ENCODE results near the gene PLD4.

Gene PLD4

GRCh38 chr14:104927901-104928300 is 3.2 kb downstream of the PLD4 start:
- FAIRE-seq (no peak), DNase-seq (ENCODE audit: insufficient read length) (no peak)
- TF ChIP-seq TAF1 (IDR thresholded peaks at IDR 0.05; ENCODE audit: borderline replicate concordance, low read depth, low read length): no peak
- no peak for TF ChIP-seq POLR2A (IDR thresholded peaks at IDR 0.05; ENCODE audit: low read depth, low read length)
- TF ChIP-seq POLR2AphosphoS5 (IDR thresholded peaks at IDR 0.05; ENCODE audit: low read depth, low read length): no peak

DNA sequence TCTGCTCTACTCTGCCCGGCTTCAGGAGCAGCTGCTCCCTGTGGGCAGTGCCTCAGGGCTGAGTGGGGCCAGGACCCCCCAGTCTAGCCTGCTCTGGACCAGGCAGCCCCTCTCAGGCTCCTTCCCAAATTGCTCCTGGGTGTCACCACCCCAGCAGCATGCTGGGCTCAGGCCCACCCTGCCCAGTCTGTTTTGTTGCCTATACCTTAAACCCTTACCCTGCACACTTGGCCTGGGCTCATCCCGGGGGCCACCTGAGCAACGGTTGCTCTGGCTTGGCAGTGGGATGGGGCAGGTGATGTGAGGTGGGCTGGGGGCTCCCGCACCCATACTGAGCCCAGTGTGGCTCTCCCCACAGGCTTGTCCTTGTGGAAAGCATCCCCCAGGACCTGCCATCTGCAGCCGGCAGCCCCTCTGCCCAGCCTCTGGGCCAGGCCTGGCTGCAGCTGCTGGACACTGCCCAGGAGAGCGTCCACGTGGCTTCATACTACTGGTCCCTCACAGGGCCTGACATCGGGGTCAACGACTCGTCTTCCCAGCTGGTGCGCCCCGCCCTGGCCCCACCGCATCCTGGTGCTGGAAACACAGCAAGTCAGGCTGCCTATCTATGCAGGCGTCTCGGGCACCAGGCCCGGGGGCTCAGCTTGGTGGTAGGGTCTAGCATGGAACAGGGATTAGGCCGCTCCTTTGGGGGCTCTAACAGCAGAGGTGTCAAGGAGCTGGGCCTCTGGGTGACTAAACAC is 3.9 kb downstream of the PLD4 start:
- DNase-seq (ENCODE audit: insufficient read length) (no peak), FAIRE-seq (no peak)
- TF ChIP-seq TAF1 (IDR thresholded peaks at IDR 0.05; ENCODE audit: borderline replicate concordance, low read depth, low read length): no peak
- no peak for TF ChIP-seq POLR2A (IDR thresholded peaks at IDR 0.05; ENCODE audit: low read depth, low read length)
- TF ChIP-seq POLR2AphosphoS5 (IDR thresholded peaks at IDR 0.05; ENCODE audit: low read depth, low read length): no peak

DNA sequence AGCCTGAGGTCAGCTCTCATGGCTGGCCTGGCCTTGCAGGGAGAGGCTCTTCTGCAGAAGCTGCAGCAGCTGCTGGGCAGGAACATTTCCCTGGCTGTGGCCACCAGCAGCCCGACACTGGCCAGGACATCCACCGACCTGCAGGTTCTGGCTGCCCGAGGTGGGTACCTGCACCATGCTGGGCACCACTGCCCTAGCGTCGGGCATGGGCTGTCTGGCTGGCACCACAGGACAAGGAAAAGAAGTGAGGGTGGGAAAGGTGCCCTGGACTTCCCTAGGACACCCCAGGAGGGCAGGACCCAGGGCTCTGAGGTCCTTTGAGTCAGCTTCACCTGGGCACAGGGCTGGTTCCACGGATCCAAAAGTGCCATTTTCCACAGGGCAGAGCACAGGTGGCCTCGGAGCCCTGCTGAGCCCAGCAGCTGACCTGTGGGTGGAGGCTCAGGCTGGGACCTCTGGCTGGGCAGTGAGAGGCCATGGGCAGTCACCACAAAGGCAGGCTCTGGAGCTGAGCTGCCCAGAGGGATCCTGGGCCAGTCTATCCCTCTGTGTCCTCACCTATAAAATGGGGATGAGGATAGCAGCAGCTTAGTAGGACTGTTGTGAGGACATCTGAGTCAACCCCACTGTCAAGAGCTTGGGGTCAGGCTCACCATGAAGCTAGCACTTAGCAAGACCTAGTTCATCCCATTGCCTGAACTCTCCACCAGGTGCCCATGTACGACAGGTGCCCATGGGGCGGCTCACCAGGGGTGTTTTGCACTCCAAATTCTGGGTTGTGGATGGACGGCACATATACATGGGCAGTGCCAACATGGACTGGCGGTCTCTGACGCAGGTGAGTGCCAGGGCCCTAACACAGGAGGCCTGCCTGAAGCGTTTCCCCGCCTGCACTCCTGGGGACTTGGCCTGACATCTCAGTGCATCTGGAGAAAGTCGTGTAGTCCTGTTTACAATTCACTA is 4.9 kb downstream of the PLD4 start:
- no peak for FAIRE-seq
- no peak for DNase-seq (ENCODE audit: insufficient read length)
- TF ChIP-seq POLR2A (IDR thresholded peaks at IDR 0.05; ENCODE audit: low read depth, low read length) (no peak), POLR2AphosphoS5 (IDR thresholded peaks at IDR 0.05; ENCODE audit: low read depth, low read length) (no peak), TAF1 (IDR thresholded peaks at IDR 0.05; ENCODE audit: borderline replicate concordance, low read depth, low read length) (no peak)

- no peak for FAIRE-seq
- no peak for DNase-seq (ENCODE audit: insufficient read length)
- no peak for TF ChIP-seq POLR2AphosphoS5 (IDR thresholded peaks at IDR 0.05; ENCODE audit: low read depth, low read length)
- no peak for TF ChIP-seq TAF1 (IDR thresholded peaks at IDR 0.05; ENCODE audit: borderline replicate concordance, low read depth, low read length)
- TF ChIP-seq POLR2A (IDR thresholded peaks at IDR 0.05; ENCODE audit: low read depth, low read length): no peak
These were observed 6.0 kb downstream of the PLD4 start for GRCh38 chr14:104930526-104931303.

GRCh38 chr14:104931304-104931770 is 6.7 kb downstream of the PLD4 start:
- no peak for FAIRE-seq
- DNase-seq (ENCODE audit: insufficient read length): no peak
- TF ChIP-seq TAF1 (IDR thresholded peaks at IDR 0.05; ENCODE audit: borderline replicate concordance, low read depth, low read length): no peak
- no peak for TF ChIP-seq POLR2A (IDR thresholded peaks at IDR 0.05; ENCODE audit: low read depth, low read length)
- no peak for TF ChIP-seq POLR2AphosphoS5 (IDR thresholded peaks at IDR 0.05; ENCODE audit: low read depth, low read length)

- DNase-seq (ENCODE audit: insufficient read length) (no peak), FAIRE-seq (no peak)
- TF ChIP-seq POLR2A (IDR thresholded peaks at IDR 0.05; ENCODE audit: low read depth, low read length) (no peak), POLR2AphosphoS5 (IDR thresholded peaks at IDR 0.05; ENCODE audit: low read depth, low read length) (no peak), TAF1 (IDR thresholded peaks at IDR 0.05; ENCODE audit: borderline replicate concordance, low read depth, low read length) (no peak)
These were observed 7.3 kb downstream of the PLD4 start for GRCh38 chr14:104931771-104932675.

- TF ChIP-seq POLR2A (IDR thresholded peaks at IDR 0.05; ENCODE audit: low read depth, low read length): no peak
- no peak for TF ChIP-seq POLR2AphosphoS5 (IDR thresholded peaks at IDR 0.05; ENCODE audit: low read depth, low read length)
- no peak for TF ChIP-seq TAF1 (IDR thresholded peaks at IDR 0.05; ENCODE audit: borderline replicate concordance, low read depth, low read length)
- FAIRE-seq (peak; percentile 84), DNase-seq (ENCODE audit: insufficient read length) (peak; percentile 92)
These were observed 8.3 kb downstream of the PLD4 start for GRCh38 chr14:104932676-104933631.

GRCh38 chr14:104933746-104934733 is 9.4 kb downstream of the PLD4 start:
- FAIRE-seq (no peak), DNase-seq (ENCODE audit: insufficient read length) (no peak)
- TF ChIP-seq TAF1 (IDR thresholded peaks at IDR 0.05; ENCODE audit: borderline replicate concordance, low read depth, low read length): no peak

Measured in GM12892 (cell line).